GM12865 (cell line): Measurements from ENCODE around the gene SEMA5A.

ENCODE experiments used
- DNase-seq: peaks from one replicate; pipeline ENCODE4 v3.0.0; 2010; ENCODE audit warnings: low read depth
- H3K4me3 ChIP-seq: 2 replicates; pipeline ENCODE4 v1.5.1; 2011; ENCODE audit warnings: mild to moderate bottlenecking, low read depth, low read length, control low read depth
- TF ChIP-seq, protein P1 (sequence below): IDR thresholded peaks from 2 replicates; pipeline ENCODE4 v1.5.1; 2011; ENCODE audit warnings: low read length, control low read depth, low read depth, inconsistent platforms; ENCODE audit not compliant: insufficient read depth; ENCODE audit errors: missing control alignments

Gene SEMA5A

DNA sequence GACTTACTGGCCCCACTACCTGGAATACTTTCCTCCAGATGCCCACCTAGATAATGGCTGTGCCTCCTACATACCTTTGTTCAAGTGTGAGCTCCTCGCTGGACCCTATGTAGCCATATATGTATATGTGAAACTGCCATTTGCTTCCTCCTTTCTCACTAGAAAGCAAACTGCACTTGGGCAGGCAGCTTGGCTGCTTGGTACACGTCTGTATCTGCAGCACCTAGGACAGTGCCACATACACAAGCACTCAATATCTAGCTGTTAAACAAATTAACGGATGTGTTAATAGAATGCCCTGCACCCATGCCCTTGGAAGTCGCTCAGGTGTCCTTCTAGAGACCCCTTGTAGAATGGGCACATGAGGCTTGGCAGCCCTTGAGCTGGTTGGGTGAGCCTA lies 301.5 kb downstream of the SEMA5A start:
- no peak for DNase-seq
- no peak overlapping the region for H3K4me3 ChIP-seq
- TF ChIP-seq, protein P1, sequence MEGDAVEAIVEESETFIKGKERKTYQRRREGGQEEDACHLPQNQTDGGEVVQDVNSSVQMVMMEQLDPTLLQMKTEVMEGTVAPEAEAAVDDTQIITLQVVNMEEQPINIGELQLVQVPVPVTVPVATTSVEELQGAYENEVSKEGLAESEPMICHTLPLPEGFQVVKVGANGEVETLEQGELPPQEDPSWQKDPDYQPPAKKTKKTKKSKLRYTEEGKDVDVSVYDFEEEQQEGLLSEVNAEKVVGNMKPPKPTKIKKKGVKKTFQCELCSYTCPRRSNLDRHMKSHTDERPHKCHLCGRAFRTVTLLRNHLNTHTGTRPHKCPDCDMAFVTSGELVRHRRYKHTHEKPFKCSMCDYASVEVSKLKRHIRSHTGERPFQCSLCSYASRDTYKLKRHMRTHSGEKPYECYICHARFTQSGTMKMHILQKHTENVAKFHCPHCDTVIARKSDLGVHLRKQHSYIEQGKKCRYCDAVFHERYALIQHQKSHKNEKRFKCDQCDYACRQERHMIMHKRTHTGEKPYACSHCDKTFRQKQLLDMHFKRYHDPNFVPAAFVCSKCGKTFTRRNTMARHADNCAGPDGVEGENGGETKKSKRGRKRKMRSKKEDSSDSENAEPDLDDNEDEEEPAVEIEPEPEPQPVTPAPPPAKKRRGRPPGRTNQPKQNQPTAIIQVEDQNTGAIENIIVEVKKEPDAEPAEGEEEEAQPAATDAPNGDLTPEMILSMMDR: no peak

DNA sequence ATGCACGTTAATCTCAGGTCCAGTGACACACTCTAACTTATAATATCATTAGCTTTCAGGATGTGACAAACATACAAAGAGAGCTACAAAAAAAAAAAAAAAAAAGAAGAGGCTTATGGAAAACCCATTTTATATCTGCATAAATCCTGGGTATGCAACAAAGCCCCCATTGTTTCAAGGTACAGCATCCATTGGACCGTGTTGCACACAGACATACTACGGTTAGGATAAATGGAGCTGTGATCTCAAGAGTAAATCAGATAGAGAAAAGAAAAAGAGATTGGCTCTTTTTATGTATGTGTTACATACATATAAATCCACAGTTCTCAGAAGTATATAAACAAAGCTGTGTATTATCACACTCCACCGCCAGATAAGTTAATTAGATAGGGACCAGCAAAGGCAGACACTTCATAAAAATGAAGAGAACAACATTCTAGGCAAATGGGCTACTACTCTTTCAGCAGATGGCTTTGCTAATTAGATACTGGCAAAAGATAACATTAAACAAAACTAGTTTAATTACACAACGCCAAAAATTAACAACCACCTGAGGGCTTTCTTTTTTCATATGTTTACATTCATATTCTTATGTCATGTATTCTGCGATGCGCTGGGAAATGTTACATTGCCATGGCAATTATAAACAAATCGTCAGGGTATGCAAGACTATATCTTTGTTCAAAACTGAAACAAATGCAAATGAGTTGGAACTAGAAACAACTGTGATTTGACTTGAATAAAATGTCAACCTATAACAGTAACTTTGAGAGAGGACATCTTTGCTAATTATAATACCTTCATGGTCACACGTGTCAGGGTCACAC lies 304.2 kb downstream of the SEMA5A start:
- TF ChIP-seq, protein P1: no peak
- DNase-seq: no peak
- H3K4me3 ChIP-seq: no peak overlapping the region

DNA sequence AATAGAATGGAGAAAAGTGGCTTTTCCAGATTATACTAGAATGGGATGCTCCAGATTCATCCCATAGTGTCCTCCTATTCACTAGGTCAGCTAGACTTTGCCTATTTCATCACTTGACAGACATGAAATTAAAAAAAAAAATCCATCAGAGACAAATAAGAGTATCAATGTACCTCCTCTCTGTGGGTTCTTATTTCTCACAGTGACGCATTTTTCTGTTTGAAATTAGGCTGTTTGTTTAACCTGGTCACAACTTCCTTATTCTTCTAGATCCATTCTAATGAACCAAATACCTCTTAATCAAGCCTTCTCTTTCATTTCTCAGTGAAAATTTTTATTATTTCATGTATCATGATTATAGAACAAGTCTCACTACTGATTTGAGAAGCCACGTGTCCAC lies 305.4 kb downstream of the SEMA5A start:
- no peak overlapping the region for H3K4me3 ChIP-seq
- no peak for DNase-seq
- TF ChIP-seq, protein P1: no peak

DNA sequence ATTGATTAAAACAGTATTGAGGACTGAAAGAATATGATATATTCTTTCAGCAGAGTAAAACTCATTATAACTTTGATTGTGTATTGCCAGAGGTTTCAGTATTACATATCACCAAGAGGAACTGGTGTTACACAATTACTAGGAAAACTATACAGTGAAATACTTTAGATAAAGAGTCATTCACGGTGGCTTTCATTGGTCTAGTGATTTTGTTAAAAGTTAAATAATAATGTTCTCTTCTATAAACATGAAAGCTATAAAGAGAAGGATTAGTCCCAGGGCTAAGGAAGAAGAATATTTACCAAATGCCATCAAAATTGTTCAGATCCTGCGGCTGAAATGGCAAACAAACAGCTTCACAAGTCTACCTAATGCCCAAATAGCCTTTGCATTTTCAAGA lies 306.2 kb downstream of the SEMA5A start:
- TF ChIP-seq, protein P1: no peak
- no peak for DNase-seq
- no peak overlapping the region for H3K4me3 ChIP-seq

DNA sequence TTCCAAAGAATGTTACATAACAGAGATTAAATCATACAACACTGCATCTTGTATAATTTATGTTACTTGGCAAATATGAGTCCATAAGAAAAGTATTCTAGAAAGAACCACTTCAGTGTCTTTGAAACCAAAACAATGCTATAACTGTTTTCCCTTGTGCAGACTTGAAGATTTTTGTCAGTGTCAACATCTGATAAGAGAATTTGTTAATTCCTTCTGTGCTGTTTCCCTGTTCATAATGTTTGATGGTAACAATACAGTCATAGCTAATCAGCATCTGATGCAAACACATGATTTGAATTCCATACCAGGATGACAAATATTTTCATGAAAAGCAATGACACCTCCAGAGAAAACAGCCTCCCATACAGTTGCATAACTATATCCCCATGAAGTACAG lies 306.8 kb downstream of the SEMA5A start:
- TF ChIP-seq, protein P1: no peak
- DNase-seq: no peak
- H3K4me3 ChIP-seq: no peak overlapping the region

DNA sequence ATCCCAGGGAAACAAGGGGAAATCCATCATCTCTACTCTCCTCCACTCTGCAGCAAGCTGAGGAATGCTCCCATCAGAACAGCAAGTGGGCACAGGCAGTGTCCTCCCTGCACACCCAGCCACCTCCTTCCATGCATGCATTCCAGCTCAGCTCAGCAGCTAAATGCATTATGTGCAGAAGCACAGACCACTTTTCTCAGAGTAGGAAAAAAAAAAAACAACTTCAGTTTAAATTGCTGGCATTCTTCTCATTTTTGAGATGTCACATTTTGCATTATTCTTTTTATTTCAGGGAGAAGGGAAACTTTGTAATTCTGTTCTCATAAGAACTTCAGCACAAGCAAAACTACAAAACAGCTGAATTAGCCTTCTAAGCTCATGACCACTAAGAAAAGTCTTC lies 312.2 kb downstream of the SEMA5A start:
- TF ChIP-seq, protein P1: no peak
- no peak overlapping the region for H3K4me3 ChIP-seq
- no peak for DNase-seq

DNA sequence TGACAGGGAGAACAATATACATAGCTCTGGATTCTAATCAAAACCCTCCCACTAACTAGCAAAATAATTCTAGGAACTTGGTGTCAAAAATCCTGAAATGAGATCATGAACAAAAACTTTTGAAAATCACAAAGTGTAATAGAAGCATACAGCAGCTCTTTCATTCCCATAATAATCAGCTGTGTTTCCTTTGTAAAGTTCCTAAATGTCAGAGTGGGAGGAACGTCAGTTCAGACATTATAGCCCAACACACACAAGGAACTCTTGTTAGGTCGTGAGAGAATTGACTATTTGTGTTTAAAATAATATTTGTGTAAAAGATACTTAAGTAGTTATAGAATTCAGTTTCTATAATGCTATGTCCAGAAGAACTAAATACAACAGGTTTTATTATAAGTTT lies 312.8 kb downstream of the SEMA5A start:
- DNase-seq: no peak
- H3K4me3 ChIP-seq: no peak overlapping the region
- TF ChIP-seq, protein P1: no peak
